Articular chondrocyte of knee joint (primary cell): ENCODE measurements around the gene BLOC1S1. TPM values are rescaled to one million over a fixed set of nuclear protein-coding genes. Genes with fewer than 3 reads are reported as not detected.

ENCODE experiments used
- small RNA-seq: library from RNA; depleted of rRNA; stranded (forward); fragments of <200 nt; gene quantifications from one replicate; pipeline ENCODE3, GENCODE V24; 2012
- total RNA-seq: library from RNA; depleted of rRNA; stranded (reverse); fragments of >200 nt; gene quantifications from 2 replicates; pipeline ENCODE4 v1.2.3, GENCODE V29; 2012

The BLOC1S1 gene
- total RNA-seq: 58.5 and 75.5 TPM in 2 replicates

GRCh38 chr12:55715833-55716581, at the start of gene BLOC1S1:
TSS of gene BLOC1S1 (plus strand) at chr12:55716046. CDS start at chr12:55716052, 6 bp downstream.

GRCh38 chr12:55707841-55708694, 7.8 kb upstream of the BLOC1S1 start, which contains the start of gene ITGA7:
TSS of gene ITGA7 (minus strand) at chr12:55707904. CDS start at chr12:55707682, 222 bp downstream.

GRCh38 chr12:55720071-55720564, 4.3 kb downstream of the BLOC1S1 start, which contains the start of gene RDH5:
TSS of gene RDH5 (plus strand) at chr12:55720393. CDS start at chr12:55721185, 792 bp downstream.

GRCh38 chr12:55728939-55729818, 13.3 kb downstream of the BLOC1S1 start, which contains the start of gene CD63:
TSS of gene CD63 (minus strand) at chr12:55729009. CDS start at chr12:55728341, 668 bp downstream.

GRCh38 chr12:55742719-55743405, 27.0 kb downstream of the BLOC1S1 start, which contains the start of gene GDF11:
TSS of gene GDF11 (plus strand) at chr12:55743122. CDS start at chr12:55743317, 195 bp downstream.

Small RNA genes within 50 kb of the gene (small RNA-seq; reads per million reads assigned to genes)
- not detected for gene AC009779.1
- not detected for gene RF00017

Other genes starting within 250 kb of the BLOC1S1 start
- not detected in 2 replicates for gene OR6C70, start 245.9 kb upstream of the BLOC1S1 start, total RNA-seq
- not detected in 2 replicates for gene OR6C68, start 223.7 kb upstream of the BLOC1S1 start, total RNA-seq
- gene OR6C4, start 166.4 kb upstream of the BLOC1S1 start, total RNA-seq: not detected in 2 replicates
- gene OR2AP1, start 143.6 kb upstream of the BLOC1S1 start, total RNA-seq: not detected in 2 replicates
- not detected in 2 replicates for gene OR10P1, start 79.2 kb upstream of the BLOC1S1 start, total RNA-seq
- 17.9 and 31.8 TPM in 2 replicates for gene ITGA7, start 8.1 kb upstream of the BLOC1S1 start, total RNA-seq
- gene RDH5, start 4.3 kb downstream of the BLOC1S1 start, total RNA-seq: 60.9 and 66.7 TPM in 2 replicates
- gene CD63, start 13.0 kb downstream of the BLOC1S1 start, total RNA-seq: 2,567 and 3,055 TPM in 2 replicates
- 3.7 and 3.8 TPM in 2 replicates for gene GDF11, start 27.1 kb downstream of the BLOC1S1 start, total RNA-seq
- gene SARNP, start 101.7 kb downstream of the BLOC1S1 start, total RNA-seq: 64.0 and 86.7 TPM in 2 replicates
- gene ORMDL2, start 102.0 kb downstream of the BLOC1S1 start, total RNA-seq: 12.9 TPM in 2 replicates
- gene DNAJC14, start 113.5 kb downstream of the BLOC1S1 start, total RNA-seq: 43.8 and 50.7 TPM in 2 replicates
- 5.2 and 5.3 TPM in 2 replicates for gene MMP19, start 126.9 kb downstream of the BLOC1S1 start, total RNA-seq
- gene PYM1, start 211.8 kb downstream of the BLOC1S1 start, total RNA-seq: 27.6 and 33.6 TPM in 2 replicates
- gene DGKA, start 215.1 kb downstream of the BLOC1S1 start, total RNA-seq: 48.5 and 66.9 TPM in 2 replicates
- 0.32 and 0.39 TPM in 2 replicates for gene PMEL, start 250.0 kb downstream of the BLOC1S1 start, total RNA-seq